NCI-H2196 treated with DMSO at 0.1 percent for 48 hours (cell line): ENCODE data around the gene RPTOR.
A peak's percentile ranks its signal among the peaks of the same experiment; 100 is the strongest.

Experiments
- DNase-seq: peaks from one replicate; lab custom pipeline; 2025; ENCODE audit not compliant: unreplicated experiment; lab: John Stamatoyannopoulos, UW

The RPTOR gene

DNA sequence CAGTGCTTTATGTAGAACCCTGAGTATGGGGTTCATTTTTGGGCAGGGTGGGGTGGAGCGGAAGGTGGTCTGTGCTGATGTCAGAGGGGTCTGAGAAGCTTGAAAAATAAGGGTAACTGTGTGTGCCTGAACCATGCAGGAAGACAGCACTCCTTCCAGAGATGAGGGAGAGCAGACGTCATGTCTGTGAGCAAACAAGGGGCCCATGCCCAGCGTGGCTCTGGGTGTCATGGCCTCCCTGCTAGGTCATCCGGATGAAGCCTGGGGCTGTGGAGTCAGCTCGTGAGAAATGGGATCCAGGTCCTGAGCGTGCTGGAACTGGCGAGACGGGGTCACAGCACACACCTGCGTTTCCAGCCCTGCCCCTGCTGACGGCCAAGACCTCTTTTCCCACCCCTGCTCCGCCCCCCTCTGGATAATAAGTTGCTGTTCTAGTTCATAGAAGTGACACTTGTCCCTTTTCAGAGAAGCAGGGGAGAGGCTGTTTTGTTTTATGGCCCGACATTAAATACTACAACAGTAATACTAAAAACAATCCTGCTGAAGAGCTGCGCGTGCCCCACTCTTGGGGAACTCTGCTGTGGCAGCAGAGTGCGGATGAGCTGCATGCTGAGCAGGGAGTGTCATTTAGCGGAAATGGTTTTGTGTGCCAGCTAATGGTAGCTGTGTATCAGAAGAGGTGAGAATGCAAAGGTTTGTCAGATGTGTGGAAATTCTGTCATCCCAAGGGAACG, 92.6 kb downstream of the RPTOR start:
- DNase-seq, result no peak

DNA sequence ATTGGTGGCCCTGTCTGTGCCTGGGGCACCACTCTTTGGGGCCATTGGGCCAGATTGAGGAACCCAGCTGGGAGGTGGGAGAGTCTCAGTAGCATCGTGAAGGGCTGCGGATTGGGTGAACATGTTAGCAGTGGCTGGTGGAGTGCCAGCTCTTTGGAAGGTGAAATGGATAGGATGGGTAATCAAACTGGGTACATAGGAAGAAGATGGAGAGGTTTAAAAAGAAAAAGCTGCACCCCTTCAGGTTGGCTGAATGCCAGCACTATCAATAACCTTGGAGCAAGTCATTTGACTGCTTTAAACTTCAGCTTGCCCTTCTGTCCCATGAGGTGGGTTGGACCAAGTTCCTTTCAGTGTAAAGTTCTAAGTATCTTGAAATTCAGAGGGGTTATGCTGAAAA, 95.0 kb downstream of the RPTOR start:
- DNase-seq, result no peak

DNA sequence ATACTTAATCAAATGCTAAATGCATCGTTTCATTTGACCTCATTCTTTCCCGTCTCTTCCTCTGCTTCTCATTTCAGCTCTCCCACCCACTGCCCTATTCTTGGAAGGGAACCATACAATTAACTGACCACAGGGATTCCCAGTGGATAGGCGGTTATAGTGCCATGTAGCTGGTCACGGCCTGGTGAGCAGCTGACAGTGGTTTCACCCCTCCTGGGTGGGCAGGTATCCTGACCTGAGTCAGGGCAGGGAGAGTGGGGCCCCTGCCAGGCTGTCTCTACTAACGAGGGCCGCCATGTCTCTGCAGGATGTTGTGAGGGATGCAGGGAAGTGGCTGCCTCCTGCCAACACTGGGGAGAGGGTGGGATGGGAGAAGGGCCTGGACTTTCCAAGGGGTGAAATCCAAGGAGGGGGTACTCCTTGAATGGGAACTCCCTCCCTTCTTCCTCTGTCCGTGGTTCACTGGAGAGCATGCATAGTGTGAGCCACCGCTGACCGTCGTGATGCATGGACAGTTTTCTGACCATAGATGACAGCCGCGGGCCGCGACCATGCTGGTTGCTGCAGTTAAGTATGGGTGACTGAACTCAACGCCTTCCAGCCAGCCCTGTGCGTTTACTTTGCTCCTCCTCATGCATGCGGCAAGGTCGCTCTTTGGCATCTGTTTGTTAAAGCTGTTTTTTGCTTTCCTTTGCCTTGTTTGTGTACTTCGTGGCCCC, 95.9 kb downstream of the RPTOR start:
- DNase-seq, result no peak

GRCh38 chr17:80643326-80644099, 98.9 kb downstream of the RPTOR start:
- DNase-seq, result no peak

DNA sequence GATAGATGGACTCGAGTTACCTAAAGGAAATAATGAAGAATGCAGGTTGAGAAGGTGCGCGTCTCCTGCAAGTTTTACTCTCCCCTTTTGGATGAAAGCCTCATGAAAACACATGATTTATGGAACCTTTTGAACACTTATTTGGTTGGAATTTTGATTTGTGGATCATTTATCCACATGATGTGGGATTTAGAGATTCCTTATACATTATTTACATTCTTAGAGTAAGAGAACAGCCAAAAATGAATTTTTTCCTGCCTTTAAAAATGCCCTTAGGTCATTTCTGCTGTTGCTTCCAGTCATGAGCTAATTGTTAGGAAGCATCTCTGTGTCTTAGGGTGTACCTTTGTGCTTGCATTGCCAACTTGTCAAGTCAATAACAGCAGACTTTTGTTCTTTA, 99.9 kb downstream of the RPTOR start:
- DNase-seq, result no peak

DNA sequence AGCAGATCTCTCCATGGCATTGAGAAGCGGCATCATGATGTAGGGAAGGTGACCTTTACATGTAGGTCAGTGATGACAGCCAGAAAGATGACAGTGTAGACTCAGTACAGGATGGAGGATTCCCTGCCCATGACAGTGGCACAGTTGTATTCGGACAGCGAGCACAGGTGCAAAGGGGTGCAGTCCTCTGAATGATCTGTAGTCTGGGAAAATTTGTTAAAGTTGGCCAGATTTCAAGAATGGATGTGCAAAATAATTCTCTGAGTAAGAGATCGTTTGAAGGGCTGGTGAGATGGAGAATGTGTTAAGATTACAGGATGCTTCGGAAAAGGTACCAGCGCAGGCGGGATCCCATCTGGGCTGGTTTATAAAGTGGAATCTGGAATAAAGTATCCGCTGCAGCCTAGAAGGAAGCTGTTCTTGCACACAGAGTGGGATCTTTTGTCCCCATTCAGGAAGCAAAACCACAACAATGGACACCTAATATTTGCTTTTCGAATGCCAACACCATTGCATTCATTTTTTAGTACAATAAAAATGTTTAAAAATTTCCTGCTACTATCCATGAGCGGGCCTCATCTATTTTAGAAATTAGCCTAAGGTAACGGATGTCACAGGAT, 101.2 kb downstream of the RPTOR start:
- DNase-seq, result no peak

- DNase-seq, result peak; percentile 42
These were observed 101.7 kb downstream of the RPTOR start for GRCh38 chr17:80646328-80646727.

DNA sequence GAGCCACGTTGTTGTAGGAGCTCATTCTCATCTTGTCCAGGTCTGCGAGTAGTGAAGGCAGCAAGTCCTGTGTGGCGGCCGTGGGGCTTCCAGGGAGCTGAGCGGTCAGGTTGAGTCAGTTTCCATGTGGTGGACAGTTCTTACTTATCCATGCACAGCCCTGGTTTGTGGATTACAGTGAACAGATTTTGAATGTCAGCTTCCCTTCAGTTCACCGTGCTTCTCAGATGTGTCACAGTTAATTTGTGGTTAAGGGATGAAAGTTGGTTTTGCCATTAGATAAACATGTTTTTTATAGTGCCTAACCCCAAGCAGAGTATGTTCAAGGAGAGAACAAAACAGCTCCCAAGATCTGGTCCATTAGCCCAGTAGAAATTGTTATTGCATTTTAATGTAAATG, 103.1 kb downstream of the RPTOR start:
- no peak for DNase-seq

- no peak for DNase-seq
These were observed 104.6 kb downstream of the RPTOR start for GRCh38 chr17:80649200-80649644.

DNA sequence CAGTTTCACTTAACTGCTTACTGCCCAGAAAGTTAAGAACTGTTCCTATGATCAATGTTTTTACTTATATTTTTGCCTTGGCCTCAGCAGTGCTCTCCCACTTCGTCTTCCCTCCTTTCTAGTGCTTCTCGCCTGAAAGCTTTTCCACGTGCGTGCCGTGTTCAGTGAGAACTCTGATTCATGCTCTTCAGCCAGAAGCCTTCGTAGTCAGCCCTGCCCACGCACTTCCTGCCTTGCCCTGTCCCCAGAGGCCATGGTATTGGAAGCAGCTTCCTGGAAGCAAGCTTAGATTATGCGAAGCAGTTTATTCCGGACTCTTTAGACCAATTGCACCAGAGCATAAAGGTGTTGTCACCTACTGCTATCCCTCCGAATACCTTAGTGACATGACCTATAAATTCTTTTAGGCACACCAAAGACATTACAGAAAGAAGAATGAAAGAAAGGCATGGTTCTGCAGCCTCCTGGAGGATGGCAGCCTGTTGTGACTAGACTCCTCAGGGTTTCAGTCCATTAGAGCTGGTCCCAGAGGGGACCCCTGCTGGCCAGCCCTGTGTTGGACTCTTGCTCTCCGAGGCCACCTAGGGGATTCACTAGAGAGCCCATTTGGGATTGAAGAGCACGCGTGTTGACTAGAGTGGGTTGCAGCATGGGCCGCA, 105.2 kb downstream of the RPTOR start:
- no peak for DNase-seq

DNA sequence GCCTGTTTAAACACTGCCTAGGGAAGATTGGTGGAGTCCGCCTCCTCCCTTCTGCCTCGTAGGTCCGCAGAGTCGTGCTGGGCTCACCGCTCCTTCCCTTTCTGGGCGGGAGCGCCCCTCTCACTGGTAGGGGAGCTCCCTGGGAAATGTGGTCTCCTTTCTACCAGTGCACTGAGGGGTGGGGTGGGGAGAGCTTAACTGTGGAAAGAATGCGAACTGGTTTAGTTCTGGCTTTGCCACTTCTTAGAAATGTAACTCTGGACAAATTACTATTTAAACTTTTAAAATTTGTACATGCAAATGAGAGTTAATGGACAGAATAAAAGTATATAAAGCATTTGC, 105.7 kb downstream of the RPTOR start:
- DNase-seq, result no peak

- DNase-seq, result no peak
These were observed 106.3 kb downstream of the RPTOR start for GRCh38 chr17:80650751-80651518.

DNA sequence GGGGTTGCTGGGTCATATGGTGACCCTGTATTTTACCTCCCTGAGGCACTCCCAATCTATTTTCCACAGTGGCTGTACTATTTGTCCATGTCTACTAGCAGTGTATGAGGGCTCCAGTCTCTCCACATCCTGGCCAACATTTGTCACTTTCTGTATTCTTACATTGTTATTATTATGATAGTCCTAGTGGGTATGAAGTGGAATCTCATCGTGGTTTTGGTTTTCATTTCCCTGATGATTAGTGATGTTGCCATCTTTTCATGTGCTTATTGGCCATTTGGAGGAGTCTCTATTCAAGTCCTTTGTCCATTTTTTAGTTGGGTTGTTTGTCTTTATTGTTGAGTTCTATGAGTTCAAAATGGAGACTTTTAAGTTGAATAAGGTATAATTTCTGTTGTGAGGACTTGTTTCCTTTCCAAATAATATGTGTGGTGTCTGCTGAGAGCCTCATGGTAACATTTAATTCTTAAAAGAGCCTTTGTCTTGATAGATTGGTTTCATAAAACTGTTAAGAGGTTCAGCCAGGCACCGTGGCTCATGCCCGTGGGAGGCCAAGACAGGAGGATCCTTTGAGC, 108.2 kb downstream of the RPTOR start:
- DNase-seq, result no peak

- no peak for DNase-seq
These were observed 109.2 kb downstream of the RPTOR start for GRCh38 chr17:80653856-80654255.

- no peak for DNase-seq
These were observed 111.0 kb downstream of the RPTOR start for GRCh38 chr17:80655608-80656007.

GRCh38 chr17:80656590-80656989, 112.0 kb downstream of the RPTOR start:
- no peak for DNase-seq

- DNase-seq, result no peak
These were observed 112.9 kb downstream of the RPTOR start for GRCh38 chr17:80657561-80657960.

DNA sequence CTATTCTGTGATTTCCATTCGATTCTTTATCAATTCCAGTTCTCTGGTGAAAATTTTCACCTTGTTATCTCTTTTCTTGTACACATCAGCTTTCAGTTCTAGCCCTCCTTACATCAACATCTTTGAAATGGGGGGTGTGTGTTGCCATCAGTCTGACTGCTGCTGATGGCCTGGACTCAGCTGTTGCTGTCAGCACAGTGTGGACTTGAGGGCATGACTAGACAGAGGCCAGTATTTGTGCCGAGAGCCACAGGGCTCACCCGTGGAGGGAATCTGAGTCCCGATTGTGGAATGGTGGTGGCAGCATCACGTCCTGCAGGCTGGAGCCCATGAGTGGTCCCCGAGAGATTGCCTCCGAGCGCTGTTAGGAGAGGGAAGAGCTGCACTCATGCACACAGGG, 114.2 kb downstream of the RPTOR start:
- no peak for DNase-seq

DNA sequence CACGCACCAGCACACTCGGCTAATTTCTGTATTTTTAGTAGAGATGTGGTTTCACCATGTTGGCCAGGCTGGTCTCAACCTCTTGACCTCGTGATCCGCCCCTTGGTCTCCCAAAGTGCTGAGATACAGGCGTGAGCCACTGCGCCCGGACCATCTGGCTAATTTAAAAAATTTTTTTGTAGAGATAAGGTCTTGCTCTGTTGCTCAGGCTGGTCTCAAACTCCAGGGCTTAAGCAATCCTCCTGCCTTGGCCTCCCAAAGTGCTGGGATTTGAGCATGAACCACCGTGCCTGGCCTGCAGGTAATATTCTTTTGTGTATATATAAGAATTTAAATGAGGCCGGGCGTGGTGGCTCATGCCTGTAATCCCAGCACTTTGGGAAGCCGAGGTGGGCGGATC, 115.0 kb downstream of the RPTOR start:
- DNase-seq, result no peak
